GM19468 (cell line): ENCODE measurements around the gene TMC4.
"Not testable (repeated sequence)": the region's sequence is repeated elsewhere in the genome, so short reads cannot be mapped to it uniquely, and the experiment has no call there.

Source experiments
- ATAC-seq: cut with Tn5 transposase; IDR thresholded peaks from one replicate; pipeline ENCODE4 v1.9.1; 2021; ENCODE audit warnings: mild to moderate bottlenecking, moderate library complexity, moderate number of reproducible peaks; ENCODE audit not compliant: unreplicated experiment; ENCODE audit errors: extremely low read depth

Gene TMC4

GRCh38 chr19:54204767-54205468 is 32.0 kb upstream of the TMC4 start:
- no peak for ATAC-seq

DNA sequence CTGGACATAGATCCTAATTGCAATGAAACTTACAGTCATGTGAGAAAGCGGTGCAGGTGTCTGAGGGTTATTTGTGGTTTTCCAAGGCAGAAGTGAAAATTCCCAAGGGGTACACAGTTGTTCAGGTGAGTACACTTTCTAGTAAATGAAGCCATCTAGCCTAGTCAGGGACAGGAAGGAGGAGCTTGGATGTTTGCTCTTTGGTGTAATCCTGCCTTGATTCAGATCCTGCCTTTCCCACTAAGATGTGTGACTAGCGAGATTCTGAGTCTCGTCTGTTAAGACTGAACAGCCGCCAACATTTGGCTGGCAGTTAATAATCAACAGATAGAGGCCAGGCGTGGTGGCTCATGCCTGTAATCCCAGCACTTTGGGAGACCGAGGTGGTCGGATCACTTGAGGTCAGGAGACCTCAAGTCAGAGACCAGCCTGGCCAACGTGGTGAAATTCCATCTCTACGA is 30.2 kb upstream of the TMC4 start:
- no peak for ATAC-seq

DNA sequence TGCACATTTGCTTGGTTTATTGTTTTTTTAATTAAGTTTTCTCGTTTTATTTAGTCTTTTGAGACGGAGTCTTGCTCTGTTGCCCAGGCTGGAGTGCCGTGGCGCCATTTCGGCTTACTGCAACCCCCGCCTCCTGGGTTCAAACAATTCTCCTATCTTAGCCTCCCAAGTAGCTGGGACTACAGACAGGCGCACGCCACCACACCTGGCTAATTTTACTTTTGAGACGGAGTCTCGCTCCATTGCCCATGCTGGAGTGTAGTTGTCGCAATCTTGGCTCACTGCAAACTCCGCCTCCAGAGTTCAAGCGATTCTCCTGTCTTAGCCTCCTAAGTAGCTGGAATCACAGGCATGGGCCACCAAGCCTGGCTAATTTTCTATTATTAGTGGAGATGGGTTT is 29.0 kb upstream of the TMC4 start:
- no peak for ATAC-seq

DNA sequence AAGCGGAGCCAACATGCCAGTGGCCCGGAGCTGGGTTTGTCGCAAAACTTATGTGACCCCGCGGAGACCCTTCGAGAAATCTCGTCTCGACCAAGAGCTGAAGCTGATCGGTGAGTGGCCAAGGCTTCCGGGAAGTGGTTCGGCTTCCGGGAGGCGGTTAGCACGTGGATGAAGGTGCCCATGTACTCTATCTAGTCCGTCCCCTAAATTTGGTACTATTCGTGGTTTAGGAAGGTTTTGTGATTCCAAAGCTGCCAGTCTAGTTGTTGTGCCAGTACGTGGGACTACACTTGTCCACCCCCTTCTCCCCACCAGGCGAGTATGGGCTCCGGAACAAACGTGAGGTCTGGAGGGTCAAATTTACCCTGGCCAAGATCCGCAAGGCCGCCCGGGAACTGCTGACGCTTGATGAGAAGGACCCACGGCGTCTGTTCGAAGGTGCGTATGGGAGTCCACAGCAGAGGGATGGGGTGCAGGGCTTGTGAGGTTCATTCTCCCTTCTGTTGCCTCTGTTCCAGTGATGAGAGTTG is 28.3 kb upstream of the TMC4 start:
- no peak for ATAC-seq

DNA sequence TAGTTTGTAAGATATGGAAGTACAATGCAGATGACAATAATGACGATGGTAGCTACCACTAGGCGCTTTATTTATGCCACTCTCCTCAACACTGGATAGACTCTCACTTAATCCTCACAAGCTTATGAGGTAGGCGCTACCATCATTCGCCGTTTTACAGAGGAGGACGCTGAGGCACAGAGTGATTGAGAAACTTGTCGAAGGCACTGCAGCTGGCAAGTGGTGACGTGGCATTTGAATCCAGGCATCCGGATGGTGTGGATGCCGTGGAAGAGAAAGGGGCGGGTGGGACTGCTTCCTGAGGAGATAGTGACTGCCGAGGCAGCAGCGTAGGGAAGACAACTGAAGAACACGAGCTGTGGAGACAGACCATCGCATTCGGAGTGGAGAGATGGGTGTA is 26.4 kb upstream of the TMC4 start:
- ATAC-seq: no peak

- ATAC-seq: no peak
Observed at GRCh38 chr19:54197121-54197520, 24.2 kb upstream of the TMC4 start.

DNA sequence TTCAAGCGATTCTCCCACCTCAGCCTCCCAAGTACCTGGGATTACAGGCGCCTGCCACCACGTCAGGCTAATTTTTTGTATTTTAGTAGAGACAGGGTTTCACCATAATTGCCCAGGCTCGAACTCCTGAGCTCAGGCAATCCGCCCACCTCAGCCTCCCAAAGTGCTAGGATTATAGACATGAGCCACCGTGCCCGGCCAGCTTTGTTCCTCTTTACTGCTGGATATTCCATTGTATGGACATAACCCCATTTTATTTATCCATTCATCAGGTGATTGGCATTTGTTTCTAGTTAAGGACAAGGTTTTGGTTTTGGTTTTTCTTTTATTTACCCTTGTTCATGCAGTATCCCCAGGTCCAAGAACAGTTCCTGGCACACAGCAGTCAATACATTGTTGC is 23.6 kb upstream of the TMC4 start:
- ATAC-seq: no peak

GRCh38 chr19:54194463-54194862 is 21.5 kb upstream of the TMC4 start:
- not testable (repeated sequence) for ATAC-seq

DNA sequence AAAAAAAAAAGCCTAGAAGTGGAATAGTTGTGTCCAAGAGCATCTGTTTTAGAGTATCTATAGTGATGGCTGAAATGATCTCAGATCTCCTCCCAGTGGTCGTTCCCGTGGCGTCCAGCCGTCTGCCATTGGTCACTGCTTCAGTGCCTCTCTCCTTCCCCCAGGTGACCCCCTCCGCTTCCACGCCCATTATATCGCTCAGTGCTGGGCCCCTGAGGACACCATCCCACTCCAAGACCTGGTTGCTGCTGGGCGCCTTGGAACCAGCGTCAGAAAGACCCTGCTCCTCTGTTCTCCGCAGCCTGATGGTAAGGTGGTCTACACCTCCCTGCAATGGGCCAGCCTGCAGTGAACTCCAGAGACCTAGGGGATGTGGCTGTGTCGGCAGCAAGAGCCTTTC is 20.1 kb upstream of the TMC4 start:
- no peak for ATAC-seq

GRCh38 chr19:54191811-54192453 is 19.0 kb upstream of the TMC4 start:
- no peak for ATAC-seq

GRCh38 chr19:54191011-54191810 is 18.3 kb upstream of the TMC4 start, which contains the start of gene TSEN34:
Gene TSEN34 (plus strand): TSS chr19:54191308. CDS start chr19:54191365, 57 bp downstream.
- ATAC-seq: peak; percentile 12

- peak; percentile 35 for ATAC-seq
Observed at GRCh38 chr19:54190503-54191010, 17.6 kb upstream of the TMC4 start.

DNA sequence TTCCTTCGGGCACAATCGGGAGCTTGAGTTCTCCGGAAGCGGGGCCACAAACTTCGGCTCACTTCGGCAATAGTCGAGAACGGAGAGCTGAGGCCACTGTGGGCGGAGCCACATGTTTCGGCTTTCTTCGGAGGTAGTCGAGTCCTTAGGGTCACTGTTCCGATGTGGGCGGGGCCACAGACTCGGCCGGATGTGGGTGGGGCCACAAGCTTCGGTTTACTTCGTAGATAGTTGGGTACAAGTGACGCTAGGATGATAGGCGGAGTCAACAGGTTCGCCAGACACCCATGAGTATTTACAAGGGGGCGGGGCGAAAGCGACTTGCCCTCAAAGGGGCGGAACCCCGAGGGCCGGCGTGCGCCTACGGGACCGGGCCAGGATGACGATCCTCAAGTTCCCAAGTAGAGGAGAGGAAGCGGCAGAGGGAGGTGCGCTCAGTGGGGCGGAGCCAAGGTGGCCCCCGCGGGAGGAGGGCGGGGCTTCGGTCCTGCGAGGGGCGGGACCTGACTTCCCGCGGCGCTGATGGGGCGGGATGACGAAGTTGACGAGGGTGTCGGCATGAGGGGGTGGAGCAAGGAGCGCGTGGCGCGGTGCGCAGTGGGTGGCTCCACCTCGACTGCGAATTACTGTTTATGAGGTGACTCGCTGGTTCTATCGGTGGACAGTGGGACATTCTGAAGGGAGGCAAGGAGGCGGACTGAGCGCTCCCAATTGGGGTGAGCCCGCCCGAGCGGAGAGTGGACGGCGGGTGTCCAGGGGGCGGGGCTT is 17.0 kb upstream of the TMC4 start:
- ATAC-seq: peak; percentile 29

- peak; percentile 19 for ATAC-seq
Observed at GRCh38 chr19:54189145-54189734, 16.3 kb upstream of the TMC4 start, which contains the start of gene MBOAT7. Gene MBOAT7 (minus strand): TSS chr19:54189580. CDS start chr19:54188508, 1,072 bp downstream.

- ATAC-seq: no peak
Observed at GRCh38 chr19:54188215-54188871, 15.4 kb upstream of the TMC4 start.

GRCh38 chr19:54186934-54187381 is 14.0 kb upstream of the TMC4 start:
- no peak for ATAC-seq

GRCh38 chr19:54186351-54186750 is 13.4 kb upstream of the TMC4 start:
- ATAC-seq: no peak

GRCh38 chr19:54183431-54183830 is 10.5 kb upstream of the TMC4 start:
- no peak for ATAC-seq

GRCh38 chr19:54181894-54182293 is 8.9 kb upstream of the TMC4 start:
- ATAC-seq: not testable (repeated sequence)
